A673 (cell line): Measurements from ENCODE around the gene RDX.

Experiments used
- CTCF ChIP-seq: fragments of 300-800, 200-600 bp; sonication (generic); conservative IDR thresholded peaks from 2 replicates; pipeline ENCODE4 v1.5.1; 2017; ENCODE audit warnings: low read depth, mild to moderate bottlenecking, antibody characterized with exemption, low read length, moderate library complexity, mixed read lengths
- EZH2 ChIP-seq: fragments of 200-600 bp; sonication (generic); IDR thresholded peaks from 2 replicates; pipeline ENCODE4 v1.6.1; 2017; ENCODE audit warnings: borderline replicate concordance, low read depth, mild to moderate bottlenecking, mixed read lengths, antibody characterized with exemption, low read length; ENCODE audit not compliant: poor library complexity, severe bottlenecking

- peak; percentile 98 for TF ChIP-seq CTCF
- no peak for TF ChIP-seq EZH2
These were observed 122.4 kb downstream of the RDX start for GRCh38 chr11:110173811-110174644.
